ENCODE data around the gene ARMH3.

DNA sequence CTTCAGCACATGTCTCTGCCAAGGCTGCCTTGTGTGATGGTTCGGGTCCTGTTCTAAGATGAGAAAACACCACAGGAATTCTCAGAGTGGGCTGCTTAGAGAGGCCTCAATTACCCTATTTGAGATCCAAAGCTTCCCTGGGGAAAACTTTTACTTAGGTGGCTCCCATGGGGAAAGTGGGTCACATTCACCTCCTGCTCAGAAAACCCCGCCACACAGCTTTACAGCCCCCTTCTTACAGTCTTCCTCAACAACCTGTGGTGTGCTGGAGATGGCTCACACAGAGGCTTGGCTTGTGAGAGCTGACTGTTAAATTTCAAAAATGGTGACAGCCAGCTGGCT, 175.8 kb downstream of the ARMH3 start:
- TF ChIP-seq POLR2AphosphoS5 (IDR thresholded peaks at IDR 0.05), result no peak
- no peak for TF ChIP-seq POLR2A (IDR thresholded peaks at IDR 0.05)
